Measurements from ENCODE around the gene LSM2. TPM values are rescaled to one million over a fixed set of nuclear protein-coding genes. Genes with fewer than 3 reads are reported as not detected.

Gene LSM2
- total RNA-seq, 2 donors from 2014 or later, result 106 to 119 TPM

GRCh38 chr6:31765910-31766794, 40.6 kb downstream of the LSM2 start:
- Histone ChIP-seq H3K4me3 (ENCODE audit: low read length) (no peak overlapping the region), H3K9me3 (ENCODE audit: control insufficient read depth, low read length) (no peaks in the 10 kb centered on the region), H3K27me3 (ENCODE audit: control insufficient read depth, insufficient read depth, low read length, poor library complexity, severe bottlenecking) (no peaks in the 10 kb centered on the region), H3K9ac (ENCODE audit: extremely low read depth, low read length, poor library complexity, severe bottlenecking) (no peak overlapping the region), H3K4me1 (ENCODE audit: control insufficient read depth, insufficient read depth, low read length) (no peaks in the 10 kb centered on the region), H3K36me3 (ENCODE audit: control insufficient read depth, insufficient read depth, low read length) (no peaks in the 10 kb centered on the region), H3K27ac (ENCODE audit: low read depth, low read length) (no peak overlapping the region)
- H3K36me3 Mint-ChIP-seq (ENCODE audit: low read depth), result peaks cover 13% of the 10 kb centered on the region
- peak; percentile 82 for DNase-seq
- H3K27ac Mint-ChIP-seq, result peak overlapping the region; percentile 41
- H3K27me3 Mint-ChIP-seq (ENCODE audit: insufficient read depth), result no peaks in the 10 kb centered on the region
- WGBS, 2 experiments (ENCODE audit: insufficient coverage in 1 of 2, insufficient read length in 1 of 2), result 67 to 76% methylated on average over 34 to 42 of the region's 42 CpGs
- peak overlapping the region; percentile 51 for H3K4me3 Mint-ChIP-seq
- H3K4me1 Mint-ChIP-seq, result peaks cover 18% of the 10 kb centered on the region
- H3K9me3 Mint-ChIP-seq, result no peaks in the 10 kb centered on the region
- TF ChIP-seq CTCF (conservative IDR thresholded peaks at IDR 0.05), result peak; percentile 33

- Histone ChIP-seq H3K27me3 (ENCODE audit: control insufficient read depth, insufficient read depth, low read length, poor library complexity, severe bottlenecking) (no peaks in the 10 kb centered on the region), H3K9me3 (ENCODE audit: control insufficient read depth, low read length) (no peaks in the 10 kb centered on the region), H3K27ac (ENCODE audit: low read depth, low read length) (no peak overlapping the region), H3K9ac (ENCODE audit: extremely low read depth, low read length, poor library complexity, severe bottlenecking) (no peak overlapping the region), H3K4me3 (ENCODE audit: low read length) (no peak overlapping the region), H3K4me1 (ENCODE audit: control insufficient read depth, insufficient read depth, low read length) (no peaks in the 10 kb centered on the region), H3K36me3 (ENCODE audit: control insufficient read depth, insufficient read depth, low read length) (no peaks in the 10 kb centered on the region)
- Mint-ChIP-seq H3K4me3 (peak overlapping the region; percentile 51), H3K27me3 (ENCODE audit: insufficient read depth) (no peaks in the 10 kb centered on the region), H3K4me1 (peaks cover 18% of the 10 kb centered on the region), H3K36me3 (ENCODE audit: low read depth) (peaks cover 19% of the 10 kb centered on the region), H3K9me3 (no peaks in the 10 kb centered on the region), H3K27ac (peak overlapping the region; percentile 41)
- no peak for TF ChIP-seq CTCF (conservative IDR thresholded peaks at IDR 0.05)
- WGBS, 2 experiments (ENCODE audit: insufficient coverage in 1 of 2, insufficient read length in 1 of 2), result 92 to 100% methylated on average over 3 to 9 of the region's 9 CpGs
- no peak for DNase-seq
Observed at GRCh38 chr6:31765559-31765909, 41.2 kb downstream of the LSM2 start.

- Mint-ChIP-seq H3K4me3 (no peak overlapping the region), H3K4me1 (peaks cover 18% of the 10 kb centered on the region), H3K36me3 (ENCODE audit: low read depth) (peaks cover 23% of the 10 kb centered on the region), H3K9me3 (no peaks in the 10 kb centered on the region), H3K27ac (peak overlapping the region; percentile 67), H3K27me3 (ENCODE audit: insufficient read depth) (no peaks in the 10 kb centered on the region)
- Histone ChIP-seq H3K27ac (ENCODE audit: low read depth, low read length) (no peak overlapping the region), H3K9me3 (ENCODE audit: control insufficient read depth, low read length) (no peaks in the 10 kb centered on the region), H3K4me3 (ENCODE audit: low read length) (no peak overlapping the region), H3K27me3 (ENCODE audit: control insufficient read depth, insufficient read depth, low read length, poor library complexity, severe bottlenecking) (no peaks in the 10 kb centered on the region), H3K4me1 (ENCODE audit: control insufficient read depth, insufficient read depth, low read length) (no peaks in the 10 kb centered on the region), H3K36me3 (ENCODE audit: control insufficient read depth, insufficient read depth, low read length) (no peaks in the 10 kb centered on the region), H3K9ac (ENCODE audit: extremely low read depth, low read length, poor library complexity, severe bottlenecking) (no peak overlapping the region)
- WGBS, 2 experiments (ENCODE audit: insufficient coverage in 1 of 2, insufficient read length in 1 of 2), result 88 to 93% methylated on average over 2 to 4 of the region's 4 CpGs
- no peak for TF ChIP-seq CTCF (conservative IDR thresholded peaks at IDR 0.05)
- no peak for DNase-seq
Observed at GRCh38 chr6:31764198-31764597, 42.6 kb downstream of the LSM2 start.

Measured in endodermal cell (in vitro differentiated cells).